H9 (cell line): ENCODE measurements around the gene QDPR. TPM values are rescaled to one million over a fixed set of nuclear protein-coding genes. Genes with fewer than 3 reads are reported as not detected.

Experiments used
- DNase-seq: peaks from one replicate; pipeline ENCODE4 v3.0.0-alpha.2; 2017
- H2AFZ ChIP-seq: one replicate; pipeline ENCODE4 v1.6.1; 2013; ENCODE audit warnings: mild to moderate bottlenecking, low read length, control low read depth, moderate library complexity
- H2AK5ac ChIP-seq: 2 replicates; pipeline ENCODE4 v1.6.1; 2013; ENCODE audit warnings: low read length, control low read depth, mixed read lengths; ENCODE audit not compliant: insufficient read length
- H2BK120ac ChIP-seq: one replicate; pipeline ENCODE4 v1.6.1; 2013; ENCODE audit warnings: low read depth, mild to moderate bottlenecking, low read length, control low read depth, inconsistent platforms; ENCODE audit not compliant: poor library complexity, severe bottlenecking
- H2BK12ac ChIP-seq: 2 replicates; pipeline ENCODE4 v1.6.1; 2013; ENCODE audit warnings: low read length, control low read depth, mixed read lengths, low read depth; ENCODE audit not compliant: insufficient read length
- H2BK15ac ChIP-seq: 2 replicates; pipeline ENCODE4 v1.6.1; 2013; ENCODE audit warnings: low read depth, low read length, control low read depth
- H2BK20ac ChIP-seq: one replicate; pipeline ENCODE4 v1.6.1; 2013; ENCODE audit warnings: low read depth, mild to moderate bottlenecking, low read length, control low read depth, inconsistent platforms; ENCODE audit not compliant: poor library complexity, severe bottlenecking
- H2BK5ac ChIP-seq: 2 replicates; pipeline ENCODE4 v1.6.1; 2013; ENCODE audit warnings: low read length, control low read depth, mixed read lengths; ENCODE audit not compliant: insufficient read length
- H3K14ac ChIP-seq: 2 replicates; pipeline ENCODE4 v1.6.1; 2013; ENCODE audit warnings: low read length, control low read depth; ENCODE audit not compliant: insufficient read depth
- H3K18ac ChIP-seq: 2 replicates; pipeline ENCODE4 v1.6.1; 2013; ENCODE audit warnings: low read depth, mild to moderate bottlenecking, mixed read lengths, low read length, control low read depth; ENCODE audit not compliant: insufficient read length
- H3K23ac ChIP-seq: 2 replicates; pipeline ENCODE4 v1.6.1; 2013; ENCODE audit warnings: low read length, control low read depth, mixed read lengths, low read depth; ENCODE audit not compliant: insufficient read length
- H3K23me2 ChIP-seq: 2 replicates; pipeline ENCODE4 v1.6.1; 2013; ENCODE audit warnings: low read depth, mild to moderate bottlenecking, mixed read lengths, low read length, control low read depth; ENCODE audit not compliant: insufficient read length, poor library complexity, severe bottlenecking
- H3K27ac ChIP-seq: 2 replicates; pipeline ENCODE4 v1.5.1; 2013; ENCODE audit warnings: low read length, control low read depth, mixed read lengths, low read depth; ENCODE audit not compliant: insufficient read length
- H3K27me3 ChIP-seq: 2 replicates; pipeline ENCODE4 v1.6.1; 2013; ENCODE audit warnings: low read length, control low read depth, inconsistent platforms; ENCODE audit not compliant: insufficient read depth
- H3K4ac ChIP-seq: 2 replicates; pipeline ENCODE4 v1.6.1; 2013; ENCODE audit warnings: low read depth, mild to moderate bottlenecking, control low read depth, inconsistent platforms, low read length, moderate library complexity
- H3K4me1 ChIP-seq: 2 replicates; pipeline ENCODE4 v1.6.1; 2013; ENCODE audit warnings: low read length, control low read depth, inconsistent platforms; ENCODE audit not compliant: insufficient read depth
- H3K4me2 ChIP-seq: 2 replicates; pipeline ENCODE4 v1.6.1; 2013; ENCODE audit warnings: low read length, control low read depth, mixed read lengths; ENCODE audit not compliant: insufficient read length, insufficient read depth
- H3K56ac ChIP-seq: 2 replicates; pipeline ENCODE4 v1.6.1; 2013; ENCODE audit warnings: low read depth, mild to moderate bottlenecking, mixed read lengths, low read length, control low read depth; ENCODE audit not compliant: insufficient read length
- H3K79me1 ChIP-seq: 2 replicates; pipeline ENCODE4 v1.6.1; 2013; ENCODE audit warnings: low read depth, mild to moderate bottlenecking, moderate library complexity, low read length, control low read depth, inconsistent platforms; ENCODE audit not compliant: insufficient read depth, poor library complexity, severe bottlenecking
- H3K79me2 ChIP-seq: 2 replicates; pipeline ENCODE4 v1.6.1; 2013; ENCODE audit warnings: low read length, control low read depth, inconsistent platforms; ENCODE audit not compliant: insufficient read depth
- H3K9ac ChIP-seq: 2 replicates; pipeline ENCODE4 v1.6.1; 2013; ENCODE audit warnings: low read length, control low read depth, mixed read lengths; ENCODE audit not compliant: insufficient read length; ENCODE audit errors: extremely low read depth
- H3K9me3 ChIP-seq: one replicate; pipeline ENCODE4 v1.6.1; 2013; ENCODE audit warnings: low read depth, low read length, inconsistent platforms; ENCODE audit not compliant: control insufficient read depth
- H3T11ph ChIP-seq: one replicate; pipeline ENCODE4 v1.6.1; 2013; ENCODE audit warnings: mild to moderate bottlenecking, low read length, control low read depth, inconsistent platforms
- H4K20me1 ChIP-seq: one replicate; pipeline ENCODE4 v1.6.1; 2013; ENCODE audit not compliant: control insufficient read depth, insufficient read length, insufficient read depth
- H4K5ac ChIP-seq: 2 replicates; pipeline ENCODE4 v1.6.1; 2013; ENCODE audit warnings: low read depth, mild to moderate bottlenecking, mixed read lengths, low read length, control low read depth; ENCODE audit not compliant: insufficient read length
- H4K8ac ChIP-seq: replicated peaks from 2 replicates; pipeline ENCODE4 v1.6.1; 2013; ENCODE audit warnings: low read length, control low read depth, mixed read lengths, low read depth; ENCODE audit not compliant: insufficient read length
- H4K91ac ChIP-seq: 2 replicates; pipeline ENCODE4 v1.6.1; 2013; ENCODE audit warnings: low read depth, mild to moderate bottlenecking, moderate library complexity, mixed read lengths, low read length, control low read depth; ENCODE audit not compliant: insufficient read length
- H3K27ac Mint-ChIP-seq, 3 experiments: 2 replicates in 2 of 3; 3 replicates in 1 of 3; pipeline ENCODE4 v1.8.0; 2020 to 2021; ENCODE audit warnings: mixed read lengths in 3 of 3, mild to moderate bottlenecking in 1 of 3, moderate library complexity in 1 of 3
- H3K27me3 Mint-ChIP-seq: 2 replicates; pipeline ENCODE4 v1.8.0; 2021; ENCODE audit warnings: low read depth, mild to moderate bottlenecking, moderate library complexity, mixed read lengths
- H3K36me3 Mint-ChIP-seq, 3 experiments: 2 replicates in 2 of 3; 3 replicates in 1 of 3; pipeline ENCODE4 v1.8.0; 2020 to 2021; ENCODE audit warnings: low read depth in 3 of 3, mixed read lengths in 3 of 3; ENCODE audit not compliant: insufficient read depth in 1 of 3
- H3K4me1 Mint-ChIP-seq, 2 experiments: 2 replicates each; pipeline ENCODE4 v1.8.0; 2020; ENCODE audit warnings: mixed read lengths in 2 of 2
- H3K4me3 Mint-ChIP-seq, 2 experiments: 2 replicates in 1 of 2; 3 replicates in 1 of 2; pipeline ENCODE4 v1.8.0; 2020 to 2021; ENCODE audit warnings: mild to moderate bottlenecking in 2 of 2, mixed read lengths in 2 of 2, moderate library complexity in 1 of 2
- H3K9me3 Mint-ChIP-seq, 2 experiments: 2 replicates in 1 of 2; 3 replicates in 1 of 2; pipeline ENCODE4 v1.8.0; 2020; ENCODE audit warnings: mild to moderate bottlenecking in 2 of 2, mixed read lengths in 2 of 2, moderate library complexity in 1 of 2
- CTCF ChIP-seq: fragments of 200-600 bp; sonication (generic); conservative IDR thresholded peaks from 3 replicates; pipeline ENCODE4 v1.8.0; 2021; ENCODE audit warnings: antibody characterized with exemption, mild to moderate bottlenecking
- WGBS: extraction: QIAGEN DNeasy Blood & Tissue Kit; methylation state at CpG from one replicate; pipeline ENCODE4 v1.1.7; 2013; ENCODE audit warnings: missing lambda C conversion rate, low lambda C conversion rate, mixed read lengths; ENCODE audit not compliant: insufficient read length; ENCODE audit errors: extremely low coverage; 5-methylcytosine and 5-hydroxymethylcytosine counted together
- total RNA-seq: library from RNA; stranded (reverse); gene quantifications from 2 replicates; pipeline ENCODE4 v1.2.1, GENCODE V29; 2021

Gene QDPR
- total RNA-seq, 1 experiment from 2014 or later, result 23.5 TPM

- H3T11ph ChIP-seq, result no peak overlapping the region
- H3K9ac ChIP-seq, result no peak overlapping the region
- H4K91ac ChIP-seq, result no peak overlapping the region
- no peaks in the 10 kb centered on the region for H4K20me1 ChIP-seq
- no peak overlapping the region for H3K4me3 Mint-ChIP-seq
- no peak overlapping the region for H2AK5ac ChIP-seq
- no peaks in the 10 kb centered on the region for H3K27me3 ChIP-seq
- no peak overlapping the region; the same call in 1 of the 2 replicates for H3K14ac ChIP-seq
- 0 out of 4 replicates have a peak, but pooled peaks cover 2 to 3% of the 10 kb centered on the region in 2 experiments for H3K4me1 Mint-ChIP-seq
- TF ChIP-seq CTCF, result no peak
- H3K56ac ChIP-seq, result no peak overlapping the region
- H3K4ac ChIP-seq, result no peak overlapping the region
- H3K9me3 Mint-ChIP-seq, result no peaks in the 10 kb centered on the region
- H3K4me2 ChIP-seq, result no peak overlapping the region
- no peak for DNase-seq
- no peak overlapping the region for H2BK5ac ChIP-seq
- no peak overlapping the region for H4K5ac ChIP-seq
- H3K27ac ChIP-seq, result no peak overlapping the region
- H3K27me3 Mint-ChIP-seq, result peaks cover 17% of the 10 kb centered on the region
- H2BK20ac ChIP-seq, result no peak overlapping the region
- no peak overlapping the region for H2BK15ac ChIP-seq
- no peaks in the 10 kb centered on the region for H3K79me2 ChIP-seq
- H3K23ac ChIP-seq, result no peak overlapping the region
- no peak overlapping the region for H3K18ac ChIP-seq
- no peaks in the 10 kb centered on the region for H3K23me2 ChIP-seq
- H4K8ac ChIP-seq, result no peak overlapping the region
- H2BK12ac ChIP-seq, result no peak overlapping the region
- no peaks in the 10 kb centered on the region for H3K79me1 ChIP-seq
- H2AFZ ChIP-seq, result no peak overlapping the region
- H3K36me3 Mint-ChIP-seq, result no peaks in the 10 kb centered on the region
- WGBS, result no CpG with 5 or more reads among the region's 27 CpGs
- H3K9me3 ChIP-seq, result no peaks in the 10 kb centered on the region
- no peaks in the 10 kb centered on the region; the same call in 1 of the 2 replicates for H3K4me1 ChIP-seq
- H3K27ac Mint-ChIP-seq, result peak overlapping the region in 1 of 3 experiments; percentile 27; a peak in 1 of 7 replicates
- no peak overlapping the region for H2BK120ac ChIP-seq
These were observed 15.0 kb upstream of the QDPR start for GRCh38 chr4:17526695-17527477.
